ENCODE measurements around the gene GM2A. TPM values are rescaled to one million over a fixed set of nuclear protein-coding genes. Genes with fewer than 3 reads are reported as not detected.

Gene GM2A
- total and polyA plus RNA-seq, 5 donors from 2014 or later, result 4.7 to 12.0 (median 6.2) TPM

- Mint-ChIP-seq H3K9me3 (no peaks in the 10 kb centered on the region), H3K27me3 (no peaks in the 10 kb centered on the region), H3K4me3 (peak overlapping the region in 3 of 4 donors; percentile 26 to 66 (median 53)), H3K36me3 (no peaks in the 10 kb centered on the region), H3K4me1 (peaks cover 10 to 56% (median 29%) of the 10 kb centered on the region in 4 donors), H3K27ac (peak overlapping the region in 2 of 3 donors; percentile 63 to 84)
- peak overlapping the region; percentile 48 for H3K4me3 ChIP-seq (ENCODE audit: low read depth, low read length)
- H3K4me1 ChIP-seq (ENCODE audit: control insufficient read depth, insufficient read depth, low read length, poor library complexity, severe bottlenecking), result peaks cover 26% of the 10 kb centered on the region
- ATAC-seq (ENCODE audit: low read depth in 2 of 2) (no peak), DNase-seq (peak in 1 of 3 donors; percentile 33)
- H3K27ac ChIP-seq (ENCODE audit: insufficient read depth, low read length, poor library complexity, severe bottlenecking), result peak overlapping the region; percentile 59
- no peaks in the 10 kb centered on the region for H3K27me3 ChIP-seq (ENCODE audit: control insufficient read depth, insufficient read depth, low read length)
- H3K36me3 ChIP-seq (ENCODE audit: control insufficient read depth, insufficient read depth, low read length), result no peaks in the 10 kb centered on the region
- no peaks in the 10 kb centered on the region for H3K9me3 ChIP-seq (ENCODE audit: control insufficient read depth in 2 of 2, low read length in 2 of 2)
These were observed 8.8 kb upstream of the GM2A start for GRCh38 chr5:151244206-151244605.

- peak overlapping the region in 1 of 4 donors; percentile 33 for H3K4me3 Mint-ChIP-seq
- H3K27ac Mint-ChIP-seq, result peak overlapping the region in 1 of 3 donors; percentile 42
- H3K27me3 Mint-ChIP-seq, result no peaks in the 10 kb centered on the region
- ATAC-seq (ENCODE audit: low read depth in 2 of 2) (no peak), DNase-seq (peak in 1 of 3 donors; percentile 52)
- Histone ChIP-seq H3K9me3 (ENCODE audit: control insufficient read depth in 2 of 2, low read length in 2 of 2) (no peaks in the 10 kb centered on the region), H3K4me3 (ENCODE audit: low read depth, low read length) (no peak overlapping the region), H3K4me1 (ENCODE audit: control insufficient read depth, insufficient read depth, low read length, poor library complexity, severe bottlenecking) (peaks cover 27% of the 10 kb centered on the region), H3K36me3 (ENCODE audit: control insufficient read depth, insufficient read depth, low read length) (no peaks in the 10 kb centered on the region), H3K27ac (ENCODE audit: insufficient read depth, low read length, poor library complexity, severe bottlenecking) (no peak overlapping the region), H3K27me3 (ENCODE audit: control insufficient read depth, insufficient read depth, low read length) (no peaks in the 10 kb centered on the region)
- H3K9me3 Mint-ChIP-seq, result no peaks in the 10 kb centered on the region
- H3K4me1 Mint-ChIP-seq, result peaks cover 14 to 56% (median 31%) of the 10 kb centered on the region in 4 donors
- no peaks in the 10 kb centered on the region for H3K36me3 Mint-ChIP-seq
These were observed 7.2 kb upstream of the GM2A start for GRCh38 chr5:151245680-151246219.

GRCh38 chr5:151248651-151249050 is 4.3 kb upstream of the GM2A start:
- DNase-seq (no peak), ATAC-seq (ENCODE audit: low read depth in 2 of 2) (no peak)
- no peaks in the 10 kb centered on the region for H3K36me3 ChIP-seq (ENCODE audit: control insufficient read depth, insufficient read depth, low read length)
- H3K4me1 Mint-ChIP-seq, result peaks cover 10 to 59% (median 39%) of the 10 kb centered on the region in 4 donors
- H3K4me3 ChIP-seq (ENCODE audit: low read depth, low read length), result no peak overlapping the region
- H3K9me3 Mint-ChIP-seq, result peaks cover 0 to 1% (median 0%) of the 10 kb centered on the region in 7 donors
- H3K4me1 ChIP-seq (ENCODE audit: control insufficient read depth, insufficient read depth, low read length, poor library complexity, severe bottlenecking), result peaks cover 36% of the 10 kb centered on the region
- no peaks in the 10 kb centered on the region for H3K9me3 ChIP-seq (ENCODE audit: control insufficient read depth in 2 of 2, low read length in 2 of 2)
- H3K27me3 ChIP-seq (ENCODE audit: control insufficient read depth, insufficient read depth, low read length), result no peaks in the 10 kb centered on the region
- H3K27ac ChIP-seq (ENCODE audit: insufficient read depth, low read length, poor library complexity, severe bottlenecking), result no peak overlapping the region
- H3K27me3 Mint-ChIP-seq, result peaks cover 2% of the 10 kb centered on the region
- no peak overlapping the region for H3K27ac Mint-ChIP-seq
- peak overlapping the region in 1 of 4 donors; percentile 56 for H3K4me3 Mint-ChIP-seq
- no peaks in the 10 kb centered on the region for H3K36me3 Mint-ChIP-seq

GRCh38 chr5:151249281-151249680 is 3.7 kb upstream of the GM2A start:
- H3K27ac Mint-ChIP-seq, result no peak overlapping the region
- peaks cover 0 to 1% (median 0%) of the 10 kb centered on the region in 7 donors for H3K9me3 Mint-ChIP-seq
- H3K36me3 Mint-ChIP-seq, result no peaks in the 10 kb centered on the region
- no peak overlapping the region for H3K27ac ChIP-seq (ENCODE audit: insufficient read depth, low read length, poor library complexity, severe bottlenecking)
- H3K4me1 Mint-ChIP-seq, result peaks cover 9 to 59% (median 38%) of the 10 kb centered on the region in 4 donors
- H3K4me3 ChIP-seq (ENCODE audit: low read depth, low read length), result no peak overlapping the region
- no peaks in the 10 kb centered on the region for H3K27me3 ChIP-seq (ENCODE audit: control insufficient read depth, insufficient read depth, low read length)
- ATAC-seq (ENCODE audit: low read depth in 2 of 2) (no peak), DNase-seq (no peak)
- no peaks in the 10 kb centered on the region for H3K9me3 ChIP-seq (ENCODE audit: control insufficient read depth in 2 of 2, low read length in 2 of 2)
- peak overlapping the region in 1 of 4 donors; percentile 40 for H3K4me3 Mint-ChIP-seq
- H3K27me3 Mint-ChIP-seq, result peaks cover 4% of the 10 kb centered on the region
- no peaks in the 10 kb centered on the region for H3K36me3 ChIP-seq (ENCODE audit: control insufficient read depth, insufficient read depth, low read length)
- H3K4me1 ChIP-seq (ENCODE audit: control insufficient read depth, insufficient read depth, low read length, poor library complexity, severe bottlenecking), result peaks cover 36% of the 10 kb centered on the region

GRCh38 chr5:151250346-151251000 is 2.5 kb upstream of the GM2A start:
- H3K36me3 Mint-ChIP-seq, result no peaks in the 10 kb centered on the region
- Histone ChIP-seq H3K27me3 (ENCODE audit: control insufficient read depth, insufficient read depth, low read length) (no peaks in the 10 kb centered on the region), H3K4me3 (ENCODE audit: low read depth, low read length) (peak overlapping the region; percentile 85), H3K36me3 (ENCODE audit: control insufficient read depth, insufficient read depth, low read length) (no peaks in the 10 kb centered on the region), H3K27ac (ENCODE audit: insufficient read depth, low read length, poor library complexity, severe bottlenecking) (peak overlapping the region; percentile 84), H3K4me1 (ENCODE audit: control insufficient read depth, insufficient read depth, low read length, poor library complexity, severe bottlenecking) (peaks cover 33% of the 10 kb centered on the region), H3K9me3 (ENCODE audit: control insufficient read depth in 2 of 2, low read length in 2 of 2) (no peaks in the 10 kb centered on the region)
- peaks cover 9 to 56% (median 38%) of the 10 kb centered on the region in 4 donors for H3K4me1 Mint-ChIP-seq
- DNase-seq (no peak), ATAC-seq (ENCODE audit: low read depth in 2 of 2) (no peak)
- H3K4me3 Mint-ChIP-seq, result peak overlapping the region; percentile 88 to 97 (median 91)
- peaks cover 4% of the 10 kb centered on the region for H3K27me3 Mint-ChIP-seq
- H3K9me3 Mint-ChIP-seq, result peaks cover 0 to 1% (median 0%) of the 10 kb centered on the region in 7 donors
- H3K27ac Mint-ChIP-seq, result peak overlapping the region; percentile 92 to 97 (median 94)

GRCh38 chr5:151251001-151251551 is 1.9 kb upstream of the GM2A start:
- ATAC-seq (ENCODE audit: low read depth in 2 of 2) (no peak), DNase-seq (peak; percentile 41 to 91 (median 46))
- Histone ChIP-seq H3K36me3 (ENCODE audit: control insufficient read depth, insufficient read depth, low read length) (no peaks in the 10 kb centered on the region), H3K27me3 (ENCODE audit: control insufficient read depth, insufficient read depth, low read length) (no peaks in the 10 kb centered on the region), H3K4me3 (ENCODE audit: low read depth, low read length) (peak overlapping the region; percentile 85), H3K4me1 (ENCODE audit: control insufficient read depth, insufficient read depth, low read length, poor library complexity, severe bottlenecking) (peaks cover 37% of the 10 kb centered on the region), H3K9me3 (ENCODE audit: control insufficient read depth in 2 of 2, low read length in 2 of 2) (no peaks in the 10 kb centered on the region), H3K27ac (ENCODE audit: insufficient read depth, low read length, poor library complexity, severe bottlenecking) (peak overlapping the region; percentile 84)
- Mint-ChIP-seq H3K36me3 (no peaks in the 10 kb centered on the region), H3K27ac (peak overlapping the region; percentile 92 to 97 (median 94)), H3K27me3 (peaks cover 4% of the 10 kb centered on the region), H3K4me3 (peak overlapping the region; percentile 88 to 97 (median 91)), H3K9me3 (peaks cover 0 to 1% (median 0%) of the 10 kb centered on the region in 7 donors), H3K4me1 (peaks cover 9 to 56% (median 36%) of the 10 kb centered on the region in 4 donors)

- H3K9me3 ChIP-seq (ENCODE audit: control insufficient read depth in 2 of 2, low read length in 2 of 2), result no peaks in the 10 kb centered on the region
- peak overlapping the region; percentile 84 for H3K27ac ChIP-seq (ENCODE audit: insufficient read depth, low read length, poor library complexity, severe bottlenecking)
- Mint-ChIP-seq H3K27ac (peak overlapping the region; percentile 94 to 97 (median 94)), H3K4me1 (peaks cover 9 to 53% (median 33%) of the 10 kb centered on the region in 4 donors), H3K27me3 (peaks cover 4% of the 10 kb centered on the region), H3K36me3 (no peaks in the 10 kb centered on the region), H3K4me3 (peak overlapping the region; percentile 88 to 98 (median 96)), H3K9me3 (peaks cover 0 to 1% (median 0%) of the 10 kb centered on the region in 7 donors)
- peak overlapping the region; percentile 85 for H3K4me3 ChIP-seq (ENCODE audit: low read depth, low read length)
- H3K27me3 ChIP-seq (ENCODE audit: control insufficient read depth, insufficient read depth, low read length), result no peaks in the 10 kb centered on the region
- no peaks in the 10 kb centered on the region for H3K36me3 ChIP-seq (ENCODE audit: control insufficient read depth, insufficient read depth, low read length)
- H3K4me1 ChIP-seq (ENCODE audit: control insufficient read depth, insufficient read depth, low read length, poor library complexity, severe bottlenecking), result peaks cover 37% of the 10 kb centered on the region
- DNase-seq (no peak), ATAC-seq (ENCODE audit: low read depth in 2 of 2) (no peak)
These were observed 1.4 kb upstream of the GM2A start for GRCh38 chr5:151251621-151252020.

Data from CD4-positive, CD25-positive, alpha-beta regulatory T cell (primary cell).